Loucy (cell line): ENCODE data around the gene RAB44.

Experiments
- H2AFZ ChIP-seq: fragments of 200-600 bp; sonication (generic); 2 replicates; pipeline ENCODE4 v1.6.0; 2016; ENCODE audit warnings: antibody characterized with exemption, mild to moderate bottlenecking, low read length, moderate library complexity
- H3F3A ChIP-seq: fragments of 200-600 bp; 2 replicates; pipeline ENCODE4 v1.6.0; 2016; ENCODE audit warnings: antibody characterized with exemption, low read depth, mild to moderate bottlenecking
- H3K27me3 ChIP-seq: fragments of 200-600 bp; sonication (generic); 2 replicates; pipeline ENCODE4 v1.6.1; 2014; ENCODE audit warnings: low read length, mild to moderate bottlenecking; ENCODE audit not compliant: insufficient read depth, poor library complexity, severe bottlenecking
- H3K36me3 ChIP-seq: fragments of 200-600 bp; sonication (generic); 2 replicates; pipeline ENCODE4 v1.6.1; 2016; ENCODE audit warnings: low read length; ENCODE audit not compliant: insufficient read depth
- H3K4me1 ChIP-seq: fragments of 200-600 bp; sonication (generic); 2 replicates; pipeline ENCODE4 v1.5.1; 2014; ENCODE audit warnings: low read length, mild to moderate bottlenecking; ENCODE audit not compliant: insufficient read depth, poor library complexity, severe bottlenecking
- H3K4me2 ChIP-seq: fragments of 200-600 bp; sonication (generic); 2 replicates; pipeline ENCODE4 v1.6.0; 2014; ENCODE audit warnings: antibody characterized with exemption, low read length, low read depth, mild to moderate bottlenecking; ENCODE audit not compliant: poor library complexity, severe bottlenecking
- H3K4me3 ChIP-seq: fragments of 200-600 bp; sonication (generic); 2 replicates; pipeline ENCODE4 v1.5.1; 2014; ENCODE audit warnings: low read length, mild to moderate bottlenecking, mixed read lengths; ENCODE audit not compliant: poor library complexity, severe bottlenecking
- H3K79me2 ChIP-seq: fragments of 200-600 bp; sonication (generic); 2 replicates; pipeline ENCODE4 v1.6.1; 2014; ENCODE audit warnings: low read length; ENCODE audit not compliant: insufficient read depth
- H3K9ac ChIP-seq: fragments of 200-600 bp; sonication (generic); 2 replicates; pipeline ENCODE4 v1.6.0; 2014; ENCODE audit warnings: mild to moderate bottlenecking, low read depth, low read length, moderate library complexity; ENCODE audit not compliant: poor library complexity, severe bottlenecking
- H3K9me2 ChIP-seq: fragments of 200-600 bp; sonication (generic); replicated peaks from 2 replicates; pipeline ENCODE4 v1.6.1; 2016; ENCODE audit warnings: low read depth, low read length, mixed read lengths
- H3K9me3 ChIP-seq: fragments of 200-600 bp; sonication (generic); 2 replicates; pipeline ENCODE4 v1.6.1; 2014; ENCODE audit warnings: mild to moderate bottlenecking, antibody characterized with exemption, low read length, low read depth; ENCODE audit not compliant: insufficient read depth
- H4K20me1 ChIP-seq: fragments of 200-600 bp; sonication (generic); 2 replicates; pipeline ENCODE4 v1.6.0; 2014; ENCODE audit warnings: antibody characterized with exemption, low read length, mild to moderate bottlenecking; ENCODE audit not compliant: insufficient read depth, poor library complexity, severe bottlenecking
- EZH2phosphoT487 ChIP-seq: fragments of 200-600 bp; IDR thresholded peaks from 2 replicates; pipeline ENCODE4 v1.6.1; 2018; ENCODE audit warnings: antibody characterized with exemption, mild to moderate bottlenecking, moderate library complexity, borderline replicate concordance
- TF ChIP-seq, protein P1 (sequence below): fragments of 200-600 bp; sonication (generic); conservative IDR thresholded peaks from 2 replicates; pipeline ENCODE4 v1.5.1; 2014; ENCODE audit warnings: mild to moderate bottlenecking, antibody characterized with exemption, low read length

The RAB44 gene

DNA sequence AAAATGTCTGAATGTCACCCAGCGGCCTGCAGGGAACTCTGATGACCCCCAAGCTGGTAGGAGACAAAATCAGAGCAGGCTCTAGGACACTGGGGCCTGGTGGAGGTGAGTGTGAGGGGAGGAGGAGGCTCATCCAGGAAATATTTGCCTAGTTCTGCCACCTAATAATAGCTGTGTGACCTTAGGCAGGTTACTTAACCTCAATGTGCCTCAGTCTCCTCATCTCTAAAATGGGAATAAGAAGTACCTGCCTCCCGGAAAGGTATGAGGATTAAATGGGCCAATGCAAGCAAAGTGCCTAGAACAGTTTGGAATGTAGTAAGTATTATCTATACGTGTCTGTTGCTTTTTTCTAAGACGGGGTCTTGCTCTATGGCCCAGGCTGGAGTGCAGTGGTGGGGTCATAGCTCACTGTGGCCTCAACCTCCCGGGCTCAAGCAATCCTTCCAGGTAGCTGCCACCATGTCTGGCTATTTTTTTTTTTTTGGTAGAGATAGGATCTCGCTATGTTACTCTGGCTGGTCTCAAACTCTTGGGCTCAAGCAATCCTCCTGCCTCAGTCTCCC, 60.4 kb downstream of the RAB44 start:
- no peak overlapping the region for H3K4me3 ChIP-seq
- H3K9me2 ChIP-seq: no peaks in the 10 kb centered on the region
- H3F3A ChIP-seq: no peaks in the 10 kb centered on the region
- H3K36me3 ChIP-seq: no peaks in the 10 kb centered on the region
- H3K4me2 ChIP-seq: no peak overlapping the region
- no peak overlapping the region for H2AFZ ChIP-seq
- no peaks in the 10 kb centered on the region for H3K27me3 ChIP-seq
- peaks cover 8% of the 10 kb centered on the region for H3K4me1 ChIP-seq
- no peak overlapping the region for H3K9ac ChIP-seq
- no peaks in the 10 kb centered on the region for H3K9me3 ChIP-seq
- no peaks in the 10 kb centered on the region for H4K20me1 ChIP-seq
- H3K79me2 ChIP-seq: no peaks in the 10 kb centered on the region
- TF ChIP-seq EZH2phosphoT487: no peak
- TF ChIP-seq, protein P1, sequence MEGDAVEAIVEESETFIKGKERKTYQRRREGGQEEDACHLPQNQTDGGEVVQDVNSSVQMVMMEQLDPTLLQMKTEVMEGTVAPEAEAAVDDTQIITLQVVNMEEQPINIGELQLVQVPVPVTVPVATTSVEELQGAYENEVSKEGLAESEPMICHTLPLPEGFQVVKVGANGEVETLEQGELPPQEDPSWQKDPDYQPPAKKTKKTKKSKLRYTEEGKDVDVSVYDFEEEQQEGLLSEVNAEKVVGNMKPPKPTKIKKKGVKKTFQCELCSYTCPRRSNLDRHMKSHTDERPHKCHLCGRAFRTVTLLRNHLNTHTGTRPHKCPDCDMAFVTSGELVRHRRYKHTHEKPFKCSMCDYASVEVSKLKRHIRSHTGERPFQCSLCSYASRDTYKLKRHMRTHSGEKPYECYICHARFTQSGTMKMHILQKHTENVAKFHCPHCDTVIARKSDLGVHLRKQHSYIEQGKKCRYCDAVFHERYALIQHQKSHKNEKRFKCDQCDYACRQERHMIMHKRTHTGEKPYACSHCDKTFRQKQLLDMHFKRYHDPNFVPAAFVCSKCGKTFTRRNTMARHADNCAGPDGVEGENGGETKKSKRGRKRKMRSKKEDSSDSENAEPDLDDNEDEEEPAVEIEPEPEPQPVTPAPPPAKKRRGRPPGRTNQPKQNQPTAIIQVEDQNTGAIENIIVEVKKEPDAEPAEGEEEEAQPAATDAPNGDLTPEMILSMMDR: no peak

DNA sequence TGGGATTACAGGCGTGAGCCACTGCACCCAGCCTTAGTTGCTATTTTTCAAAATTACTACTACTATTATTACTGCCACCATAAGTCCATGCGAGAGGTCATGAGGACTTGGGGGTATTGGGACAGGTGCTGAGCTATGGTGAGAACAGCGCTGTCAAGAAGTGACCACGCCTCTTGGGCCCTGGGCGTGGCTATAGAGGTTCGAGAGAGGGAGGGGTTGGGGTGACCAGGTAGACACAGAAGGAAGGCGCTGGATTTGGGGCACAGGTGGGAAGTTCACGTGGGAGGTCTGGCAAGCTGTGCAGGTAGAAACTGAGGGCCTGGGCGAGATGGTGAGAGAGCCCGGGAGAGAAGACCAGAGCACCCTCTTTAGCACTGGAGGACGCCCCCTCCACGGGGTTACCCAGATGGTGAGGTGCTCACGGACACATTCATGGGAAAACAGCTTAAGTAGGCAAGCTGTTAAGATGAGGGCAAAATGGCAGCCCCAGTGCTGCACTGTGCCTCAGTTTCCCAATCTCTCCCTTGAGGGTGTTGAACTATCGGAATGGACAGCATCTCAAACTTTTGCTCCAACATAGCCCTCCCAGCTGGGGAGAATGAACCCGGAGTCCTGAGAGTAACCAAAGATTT, 61.0 kb downstream of the RAB44 start:
- H2AFZ ChIP-seq: no peak overlapping the region
- no peaks in the 10 kb centered on the region for H3K27me3 ChIP-seq
- H3K79me2 ChIP-seq: no peaks in the 10 kb centered on the region
- H3K36me3 ChIP-seq: no peaks in the 10 kb centered on the region
- no peaks in the 10 kb centered on the region for H3K9me3 ChIP-seq
- H4K20me1 ChIP-seq: no peaks in the 10 kb centered on the region
- no peaks in the 10 kb centered on the region for H3K9me2 ChIP-seq
- H3F3A ChIP-seq: no peaks in the 10 kb centered on the region
- H3K4me1 ChIP-seq: peaks cover 6% of the 10 kb centered on the region
- no peak overlapping the region for H3K4me3 ChIP-seq
- H3K4me2 ChIP-seq: no peak overlapping the region
- TF ChIP-seq, protein P1: no peak
- TF ChIP-seq EZH2phosphoT487: no peak
- no peak overlapping the region for H3K9ac ChIP-seq

DNA sequence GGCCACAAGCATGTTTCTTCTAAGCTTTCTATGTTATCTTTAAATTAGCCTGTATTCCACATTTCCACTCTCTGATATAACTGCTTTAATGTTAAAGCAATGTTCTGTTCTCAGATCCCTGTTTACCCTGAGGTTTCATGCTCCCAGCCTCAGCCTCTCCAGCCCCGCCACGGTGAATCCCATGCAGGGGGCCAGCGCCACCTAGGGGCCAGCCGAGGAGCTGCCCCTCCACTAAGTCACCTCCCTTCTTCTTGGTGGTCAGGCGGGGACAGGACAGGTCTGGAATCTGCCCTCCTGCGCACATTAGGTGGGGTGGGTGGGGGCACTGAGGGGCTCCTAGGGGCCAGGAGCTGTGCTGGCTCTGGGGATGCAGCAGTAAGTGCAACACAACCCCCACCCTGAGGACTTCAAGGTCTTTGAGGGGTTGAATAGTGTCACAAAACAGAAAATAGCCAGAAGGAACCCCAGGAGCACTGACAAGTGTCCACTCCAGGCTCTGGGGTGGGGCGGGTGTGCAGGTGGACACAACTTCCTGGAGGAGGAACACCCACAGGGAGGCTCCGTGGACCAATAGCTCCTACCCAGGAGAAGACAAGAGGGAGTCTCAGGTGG, 61.6 kb downstream of the RAB44 start:
- H3K27me3 ChIP-seq: no peaks in the 10 kb centered on the region
- H3K9me2 ChIP-seq: no peaks in the 10 kb centered on the region
- no peak for TF ChIP-seq EZH2phosphoT487
- TF ChIP-seq, protein P1: peak; percentile 97
- H3K4me1 ChIP-seq: peaks cover 3% of the 10 kb centered on the region
- no peaks in the 10 kb centered on the region for H3K79me2 ChIP-seq
- H3K9ac ChIP-seq: no peak overlapping the region
- no peak overlapping the region for H3K4me2 ChIP-seq
- no peaks in the 10 kb centered on the region for H3K9me3 ChIP-seq
- H3K36me3 ChIP-seq: no peaks in the 10 kb centered on the region
- no peak overlapping the region for H2AFZ ChIP-seq
- H4K20me1 ChIP-seq: no peaks in the 10 kb centered on the region
- no peak overlapping the region for H3K4me3 ChIP-seq
- H3F3A ChIP-seq: no peaks in the 10 kb centered on the region
